SU-DHL-6 (cell line): ENCODE results near the gene LPAR5.

Source experiments
- H2AFZ ChIP-seq: fragments of 200-600 bp; sonication (generic); 2 replicates; pipeline ENCODE4 v1.6.1; 2014; ENCODE audit warnings: low read depth, mild to moderate bottlenecking, moderate library complexity, mixed read lengths, antibody characterized with exemption, low read length; ENCODE audit not compliant: severe bottlenecking
- H3F3A ChIP-seq: fragments of 200-600 bp; shearing (Covaris generic); 2 replicates; pipeline ENCODE4 v1.6.0; 2016; ENCODE audit warnings: antibody characterized with exemption, mild to moderate bottlenecking; ENCODE audit not compliant: insufficient read depth
- H3K27ac ChIP-seq: fragments of 200-600 bp; sonication (generic); 2 replicates; pipeline ENCODE4 v1.5.1; 2016; ENCODE audit warnings: low read depth, mild to moderate bottlenecking, low read length, moderate library complexity, mixed read lengths
- H3K27me3 ChIP-seq: fragments of 200-600 bp; sonication (generic), shearing (Covaris generic); 2 replicates; pipeline ENCODE4 v1.6.0; 2014; ENCODE audit warnings: mild to moderate bottlenecking, low read length
- H3K36me3 ChIP-seq: fragments of 200-600 bp; sonication (generic); 2 replicates; pipeline ENCODE4 v1.6.1; 2014; ENCODE audit warnings: mild to moderate bottlenecking, low read length, mixed read lengths
- H3K4me2 ChIP-seq: fragments of 300-600, 200-600 bp; shearing (Covaris generic), sonication (generic); 2 replicates; pipeline ENCODE4 v1.6.0; 2014; ENCODE audit warnings: low read length, low read depth, mild to moderate bottlenecking; ENCODE audit not compliant: poor library complexity, severe bottlenecking
- H3K4me3 ChIP-seq: fragments of 200-600 bp; sonication (generic); 2 replicates; pipeline ENCODE4 v1.5.1; 2014; ENCODE audit warnings: antibody characterized with exemption, low read length, mild to moderate bottlenecking, mixed read lengths; ENCODE audit not compliant: insufficient read depth, poor library complexity, severe bottlenecking
- H3K79me2 ChIP-seq: fragments of 200-600 bp; sonication (generic); 2 replicates; pipeline ENCODE4 v1.6.1; 2014; ENCODE audit warnings: mild to moderate bottlenecking, low read length, moderate library complexity; ENCODE audit not compliant: insufficient read depth
- H3K9ac ChIP-seq: fragments of 200-600 bp; sonication (generic); 2 replicates; pipeline ENCODE4 v1.7.0; 2014; ENCODE audit warnings: mild to moderate bottlenecking, low read length
- H3K9me2 ChIP-seq: fragments of 200-600 bp; sonication (generic); replicated peaks from 2 replicates; pipeline ENCODE4 v1.6.1; 2014; ENCODE audit warnings: low read length; ENCODE audit not compliant: insufficient read depth
- H3K9me3 ChIP-seq: fragments of 200-600 bp; sonication (generic); 2 replicates; pipeline ENCODE4 v1.6.1; 2014; ENCODE audit warnings: low read length, mixed read lengths; ENCODE audit not compliant: insufficient read depth
- H4K20me1 ChIP-seq: fragments of 200-600 bp; sonication (generic); 2 replicates; pipeline ENCODE4 v1.6.1; 2014; ENCODE audit warnings: low read depth, mild to moderate bottlenecking, antibody characterized with exemption, low read length, moderate library complexity, mixed read lengths
- CTCF ChIP-seq: fragments of 200-600 bp; sonication (generic); IDR thresholded peaks from one replicate; pipeline ENCODE4 v1.5.1; 2017; ENCODE audit warnings: antibody characterized with exemption, mild to moderate bottlenecking, low read length, moderate library complexity; ENCODE audit not compliant: insufficient read depth, poor library complexity, severe bottlenecking
- EZH2phosphoT487 ChIP-seq: fragments of 200-600 bp; sonication (generic), shearing (Covaris generic); conservative IDR thresholded peaks from 2 replicates; pipeline ENCODE4 v1.6.1; 2018; ENCODE audit warnings: mild to moderate bottlenecking, antibody characterized with exemption, low read length, moderate library complexity, mixed read lengths

The LPAR5 gene

DNA sequence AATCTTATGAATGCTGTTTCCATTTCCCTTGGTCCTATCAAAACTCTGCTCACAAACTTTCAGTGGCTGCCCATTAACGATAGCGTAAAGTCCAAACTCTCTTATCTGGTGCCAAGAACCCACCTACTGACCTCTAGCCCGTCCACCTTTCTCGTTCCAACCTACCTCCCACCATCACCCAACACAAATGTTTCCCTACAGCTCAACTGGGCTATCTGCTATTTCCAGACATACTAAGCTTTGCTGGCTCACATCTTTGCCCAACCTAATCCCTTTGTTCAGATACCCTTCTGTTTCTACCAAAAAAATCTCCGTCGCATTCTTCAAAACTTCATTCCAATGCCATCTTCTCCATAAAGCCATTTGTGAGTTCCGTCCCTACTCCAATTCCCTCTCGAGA is 60.1 kb downstream of the LPAR5 start:
- Histone ChIP-seq H3K9ac (no peak overlapping the region), H3K9me2 (no peaks in the 10 kb centered on the region), H3K36me3 (peaks cover 35% of the 10 kb centered on the region), H3F3A (peaks cover 17% of the 10 kb centered on the region; the same call in 1 of the 2 replicates), H3K79me2 (no peaks in the 10 kb centered on the region), H3K9me3 (no peaks in the 10 kb centered on the region), H3K27ac (no peak overlapping the region), H2AFZ (no peak overlapping the region), H4K20me1 (no peaks in the 10 kb centered on the region), H3K4me3 (no peak overlapping the region), H3K27me3 (no peaks in the 10 kb centered on the region), H3K4me2 (no peak overlapping the region)
- TF ChIP-seq CTCF: no peak
- no peak for TF ChIP-seq EZH2phosphoT487

- Histone ChIP-seq H3K36me3 (peaks cover 35% of the 10 kb centered on the region), H2AFZ (no peak overlapping the region), H3K27me3 (no peaks in the 10 kb centered on the region), H4K20me1 (no peaks in the 10 kb centered on the region), H3K9me3 (no peaks in the 10 kb centered on the region), H3K9me2 (no peaks in the 10 kb centered on the region), H3K4me3 (no peak overlapping the region), H3F3A (peaks cover 24% of the 10 kb centered on the region), H3K27ac (no peak overlapping the region), H3K79me2 (no peaks in the 10 kb centered on the region), H3K9ac (no peak overlapping the region), H3K4me2 (no peak overlapping the region)
- no peak for TF ChIP-seq EZH2phosphoT487
- no peak for TF ChIP-seq CTCF
These were observed 61.0 kb downstream of the LPAR5 start for GRCh38 chr12:6574576-6575295.

- TF ChIP-seq CTCF (no peak), EZH2phosphoT487 (no peak)
- H3F3A ChIP-seq: peaks cover 30% of the 10 kb centered on the region
- H3K4me2 ChIP-seq: no peak overlapping the region
- no peak overlapping the region for H3K27ac ChIP-seq
- H3K79me2 ChIP-seq: peaks cover under 1% of the 10 kb centered on the region; the same call in 1 of the 2 replicates
- no peak overlapping the region for H3K9ac ChIP-seq
- H3K36me3 ChIP-seq: peaks cover 33% of the 10 kb centered on the region
- no peaks in the 10 kb centered on the region for H3K27me3 ChIP-seq
- H3K9me2 ChIP-seq: no peaks in the 10 kb centered on the region
- H3K4me3 ChIP-seq: no peak overlapping the region
- no peaks in the 10 kb centered on the region for H4K20me1 ChIP-seq
- H2AFZ ChIP-seq: no peak overlapping the region
- H3K9me3 ChIP-seq: no peaks in the 10 kb centered on the region
These were observed 62.8 kb downstream of the LPAR5 start for GRCh38 chr12:6573001-6573400.
